Stimulated activated CD8-positive, alpha-beta memory T cell treated with anti-CD3 and anti-CD28 coated beads, Interleukin-7, amount 100 ng/mL, for 4 hours (primary cell): Measurements from ENCODE around the gene PVALEF.

ENCODE experiments used
- DNase-seq, 2 donors: peaks; one replicate each; pipeline ENCODE4 v3.0.0-alpha.2; 2020; ENCODE audit warnings: low read depth in 2 of 2

Gene PVALEF

DNA sequence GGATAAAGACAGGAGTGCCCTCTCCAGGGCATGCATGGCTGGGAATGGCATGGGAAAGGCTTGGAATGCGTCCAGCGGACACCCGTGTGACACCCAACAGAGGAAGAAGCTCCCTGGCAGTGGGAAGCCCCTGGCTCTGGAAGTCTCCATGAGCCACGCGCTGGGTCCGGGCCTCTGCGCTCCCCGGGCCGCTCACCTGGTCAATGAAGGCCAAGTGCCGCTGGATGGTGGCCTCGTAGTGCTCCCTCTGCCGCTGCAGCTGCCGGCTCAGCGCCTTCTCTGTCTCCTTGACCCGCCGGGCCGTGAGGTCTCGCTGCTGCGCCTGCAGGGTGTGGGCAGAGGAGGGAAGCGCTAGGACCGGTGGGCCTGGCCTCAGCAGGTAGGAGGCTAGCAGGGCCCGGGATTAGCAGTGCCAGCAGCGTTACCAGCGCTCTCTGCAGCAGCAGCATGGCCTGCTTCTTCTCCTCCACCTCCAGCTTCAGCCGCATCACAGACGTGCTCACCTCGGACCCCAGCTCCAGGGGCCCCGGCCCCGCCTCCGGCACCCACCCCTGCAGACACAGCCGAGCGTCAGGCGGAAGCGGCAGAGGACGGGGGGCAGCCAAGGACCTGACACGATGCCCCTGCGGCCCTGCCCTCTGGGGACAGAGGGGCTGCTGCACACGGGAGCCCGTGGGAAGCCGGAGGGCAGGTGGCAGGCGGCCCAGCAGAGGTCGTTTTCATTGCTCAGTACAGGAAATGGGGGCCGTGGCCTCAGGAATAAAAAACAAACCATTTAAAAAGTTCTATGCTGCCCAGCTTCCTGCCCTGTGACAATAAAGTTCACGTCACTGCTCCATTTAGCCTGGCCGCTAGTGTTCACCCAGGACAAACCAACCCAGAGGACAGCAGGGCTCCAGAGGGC lies 31.4 kb downstream of the PVALEF start:
- no peak for DNase-seq

DNA sequence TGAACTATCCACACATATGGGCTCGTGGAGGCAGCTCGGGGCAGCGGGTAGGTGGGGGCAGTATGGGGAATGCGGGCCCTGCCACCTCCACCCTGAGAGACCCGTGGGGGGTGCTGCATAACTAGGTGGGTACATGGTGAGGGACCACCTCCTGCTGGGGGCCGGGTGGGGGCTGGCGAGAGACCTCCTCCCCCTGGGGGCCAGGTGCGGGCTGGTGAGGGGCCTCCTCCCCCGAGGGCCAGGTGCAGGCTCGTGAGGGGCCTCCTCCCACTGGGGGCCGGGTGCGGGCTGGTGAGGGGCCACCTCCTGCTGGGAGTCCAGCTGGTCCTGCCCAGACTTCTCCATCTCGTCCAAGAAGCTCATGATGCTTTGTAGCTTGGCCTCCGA lies 32.1 kb downstream of the PVALEF start:
- DNase-seq: no peak

DNA sequence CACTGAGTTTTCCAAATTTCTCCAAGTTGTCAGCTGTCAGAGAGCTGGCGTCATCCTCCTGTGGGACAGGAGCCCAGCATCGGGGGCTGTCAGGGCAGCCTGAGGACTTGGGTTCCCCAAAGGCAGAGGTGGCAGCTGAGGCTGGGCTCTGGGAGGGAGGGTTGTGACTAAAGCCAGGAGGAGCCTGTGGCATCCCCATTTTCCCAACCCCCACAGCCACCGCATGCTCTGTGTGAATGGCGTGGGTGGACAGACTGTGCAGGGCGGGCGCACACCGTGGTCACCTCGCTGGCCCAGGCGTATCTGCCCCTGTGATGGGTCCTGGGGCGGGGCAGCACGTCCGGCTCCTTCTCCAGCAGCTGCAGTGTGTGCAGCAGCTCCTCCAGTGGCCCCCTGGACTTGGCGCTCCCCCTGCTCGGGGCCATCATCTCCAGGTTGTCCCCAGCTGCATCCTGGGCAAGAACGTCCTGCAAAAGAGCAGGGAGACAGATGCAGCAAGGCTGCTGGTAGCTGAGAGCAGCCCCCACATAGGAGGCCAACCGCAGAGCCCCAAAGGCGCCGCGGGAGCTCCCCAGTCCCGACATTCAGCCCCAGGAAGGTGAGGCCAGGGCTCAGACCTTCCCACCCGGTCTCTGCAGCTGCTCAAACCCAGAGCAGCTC lies 32.7 kb downstream of the PVALEF start:
- DNase-seq: no peak

DNA sequence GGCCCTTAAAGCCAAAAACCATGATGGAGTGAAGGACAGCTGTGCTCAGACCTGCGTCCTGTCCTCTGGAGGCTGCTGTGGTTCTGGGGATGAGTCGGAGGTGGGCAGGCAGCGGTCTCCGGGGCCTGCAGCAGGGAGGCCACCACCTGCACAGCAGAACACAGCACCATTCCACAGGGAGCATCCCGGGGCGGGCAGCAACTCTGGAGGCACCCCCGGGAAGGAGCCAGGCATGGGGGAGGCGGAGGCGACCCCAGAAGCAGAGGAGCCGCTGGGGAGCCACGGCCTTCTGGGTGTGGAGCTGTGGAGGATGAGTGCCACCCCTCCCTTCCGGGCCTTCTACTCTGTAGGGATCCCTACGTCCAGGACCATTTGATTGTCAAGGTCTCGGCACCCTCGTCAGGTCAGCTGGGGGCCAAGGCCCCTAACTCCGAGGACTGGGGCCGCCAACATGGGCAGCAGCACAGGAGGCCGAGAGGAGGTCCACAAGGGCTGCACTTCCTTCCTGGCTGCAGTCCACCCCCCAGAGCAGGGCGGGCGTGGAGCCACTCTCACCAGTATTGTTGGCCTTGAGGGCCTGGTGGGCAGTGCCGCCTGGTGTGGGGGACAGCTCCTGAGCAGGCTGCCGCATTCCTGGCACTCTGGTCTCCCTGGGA lies 33.6 kb downstream of the PVALEF start:
- no peak for DNase-seq

DNA sequence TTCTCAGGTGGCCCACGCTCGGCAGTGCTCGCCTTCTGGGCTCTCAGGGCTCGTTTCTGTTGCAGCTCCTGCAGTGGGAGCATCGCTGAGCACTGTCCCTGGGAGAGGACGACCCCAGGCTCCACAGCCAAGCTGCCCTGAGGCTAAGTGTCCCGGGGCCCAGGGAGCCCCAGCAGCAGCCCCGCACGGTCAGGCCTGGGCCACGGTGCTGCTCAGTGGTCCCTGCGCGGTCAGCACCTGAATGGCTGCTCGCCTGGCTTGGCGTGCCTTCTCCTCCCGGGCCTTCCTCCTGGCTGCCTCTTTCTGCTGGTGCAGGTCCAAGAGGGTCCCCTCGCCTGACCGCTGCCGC lies 34.1 kb downstream of the PVALEF start:
- DNase-seq: no peak

DNA sequence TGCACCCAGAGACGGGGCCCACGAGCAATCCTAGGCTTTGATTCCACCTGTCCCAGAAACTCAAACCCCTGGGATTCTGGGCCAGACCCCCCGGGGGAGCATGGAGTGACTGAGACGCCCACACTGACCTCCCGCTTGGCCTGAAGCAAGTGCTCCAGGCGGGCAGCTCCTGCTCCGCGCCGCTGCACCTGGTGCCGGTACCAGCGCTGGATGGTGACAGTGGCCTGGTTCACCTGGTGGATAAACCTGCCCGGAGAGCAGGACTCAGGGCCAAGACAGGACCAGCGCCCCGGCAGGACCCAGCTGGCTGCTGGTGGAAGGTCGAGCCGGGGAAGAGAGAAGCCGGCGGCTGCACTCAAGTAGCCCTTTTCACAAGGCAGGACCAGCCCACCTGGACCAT lies 34.9 kb downstream of the PVALEF start:
- no peak for DNase-seq

DNA sequence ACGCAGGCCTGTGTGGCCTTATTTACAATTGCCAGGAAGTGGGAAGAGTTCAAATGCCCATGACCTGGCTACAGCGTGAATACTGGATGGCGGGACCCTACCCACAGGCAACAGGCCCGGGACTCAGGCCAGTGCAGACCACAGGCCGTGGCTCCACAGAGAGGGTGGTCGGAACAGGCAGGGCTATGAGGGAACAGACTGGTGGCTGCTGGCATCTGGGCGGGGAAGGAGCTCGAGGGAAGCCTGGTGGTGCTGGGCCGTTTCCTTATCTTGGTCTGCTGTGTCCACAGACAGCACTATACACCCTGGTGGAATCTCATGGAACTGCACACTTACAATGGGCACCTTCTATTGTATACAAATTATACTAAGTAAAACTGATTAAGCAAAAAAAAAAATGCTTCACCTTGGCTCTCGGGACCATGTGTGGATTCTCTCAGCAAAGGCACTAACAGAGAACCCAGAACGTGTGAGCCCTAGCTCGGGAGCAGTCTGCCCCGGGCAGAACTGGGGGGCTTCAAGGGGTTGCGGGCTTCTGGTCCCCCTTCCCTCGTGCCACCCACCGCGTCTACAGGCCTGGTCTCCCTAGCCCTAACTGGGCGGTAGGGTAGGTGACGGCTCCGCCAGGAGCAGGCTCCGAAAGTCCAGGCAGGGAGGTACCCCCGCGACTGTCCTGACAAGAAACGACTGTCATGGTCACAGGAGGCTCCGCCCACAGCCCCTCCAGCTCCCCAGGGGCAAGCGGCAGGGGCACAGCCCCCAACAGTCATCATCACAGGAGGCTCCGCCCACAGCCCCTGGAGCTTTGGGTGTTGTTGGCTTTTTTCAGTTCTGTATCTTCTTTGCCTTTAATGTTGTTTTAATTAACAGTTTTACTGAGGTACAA lies 35.6 kb downstream of the PVALEF start:
- DNase-seq: no peak

DNA sequence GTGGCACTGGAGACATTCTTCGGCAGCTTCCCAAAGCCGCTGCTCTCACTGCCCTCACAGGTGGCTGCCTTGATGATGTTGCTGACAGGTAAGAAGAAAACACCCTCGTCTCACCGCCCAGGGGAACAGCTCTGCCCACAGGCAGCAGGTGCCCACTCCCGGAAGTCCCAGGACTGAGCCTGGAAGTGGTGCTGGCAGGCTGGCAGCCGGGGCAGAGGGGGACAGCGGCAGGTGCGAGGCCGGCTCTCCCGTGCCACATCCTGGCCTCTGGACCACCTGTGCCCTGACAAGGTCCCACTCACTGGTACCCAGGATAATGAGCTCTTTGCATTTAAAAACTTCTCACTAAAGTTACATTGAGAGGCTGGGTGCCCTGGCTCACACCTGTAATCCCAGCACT lies 37.0 kb downstream of the PVALEF start:
- DNase-seq: no peak

DNA sequence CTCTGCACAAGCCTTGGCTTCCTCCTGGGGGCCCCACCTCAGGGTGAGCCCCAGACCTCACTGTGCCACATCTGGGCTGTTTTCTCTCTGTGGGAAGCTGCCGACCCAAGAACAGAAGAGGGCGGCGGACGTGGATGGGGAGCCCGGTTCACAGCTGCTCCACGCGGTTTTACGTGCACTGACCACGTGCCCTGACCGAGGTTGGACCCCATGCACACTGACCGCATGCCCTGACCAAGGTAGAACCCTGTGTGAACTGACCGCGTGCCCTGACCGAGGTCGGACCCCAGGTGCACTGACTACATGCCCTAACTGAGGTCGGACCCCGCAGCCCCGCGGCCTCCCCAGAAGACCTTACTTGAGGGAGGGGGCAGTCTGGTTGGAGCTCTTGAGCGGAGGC lies 37.8 kb downstream of the PVALEF start:
- no peak for DNase-seq

DNA sequence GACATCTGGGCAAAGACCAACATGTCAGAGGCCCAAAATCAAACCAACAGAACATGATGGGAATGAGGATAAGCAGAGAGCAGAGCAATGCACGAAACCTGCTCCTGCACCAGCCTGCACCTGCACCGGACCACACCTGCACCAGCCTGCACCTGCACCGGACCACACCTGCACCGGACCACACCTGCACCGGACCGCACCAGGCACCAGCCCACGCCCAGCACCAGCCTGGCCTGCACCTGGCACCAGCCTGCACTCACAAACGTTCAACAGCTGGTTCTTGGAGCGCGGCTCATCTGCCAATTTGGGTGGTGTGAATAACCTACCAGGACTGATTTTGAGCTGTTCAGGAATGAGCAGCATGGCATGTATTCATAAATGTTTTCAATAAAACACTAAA lies 39.3 kb downstream of the PVALEF start:
- DNase-seq: no peak

DNA sequence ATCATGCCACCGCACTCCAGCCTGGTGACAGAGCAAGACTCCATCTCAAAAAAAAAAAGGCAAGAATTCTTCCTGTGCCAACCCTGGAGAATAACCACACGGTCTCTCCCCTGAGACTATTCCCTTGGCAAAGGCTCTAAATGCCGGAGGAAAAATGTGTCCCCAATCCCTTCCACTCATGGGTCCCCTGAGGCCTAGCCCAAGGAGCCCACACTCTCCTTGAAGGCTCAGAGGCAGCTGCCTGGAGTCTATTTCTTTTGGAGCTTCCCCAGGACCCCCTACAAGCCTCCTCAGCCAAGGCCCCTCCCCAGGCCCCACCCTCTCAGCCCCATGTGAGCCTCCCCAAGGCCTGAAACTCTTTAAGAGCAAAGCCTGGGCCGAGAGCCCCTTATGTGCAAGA lies 40.9 kb downstream of the PVALEF start:
- no peak for DNase-seq

DNA sequence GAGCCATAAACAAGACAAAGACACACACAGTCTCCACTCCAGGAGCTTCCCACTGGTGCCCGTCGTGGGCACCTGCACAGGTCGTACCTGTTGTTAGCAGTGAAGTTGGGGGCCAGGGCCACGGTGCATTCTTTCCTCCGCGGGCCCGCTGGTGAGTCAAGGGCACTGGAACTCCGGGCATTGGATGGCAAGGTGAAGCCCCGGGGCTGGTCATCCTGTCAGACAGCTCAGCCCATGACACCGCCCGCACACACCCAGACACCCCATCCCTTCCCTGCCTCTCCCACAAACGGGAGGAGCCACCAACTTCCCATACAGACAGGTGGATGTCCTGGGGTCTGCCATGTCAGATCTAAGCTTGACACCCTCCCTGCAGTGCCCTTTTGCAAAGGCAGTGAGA lies 41.4 kb downstream of the PVALEF start:
- DNase-seq: no peak

DNA sequence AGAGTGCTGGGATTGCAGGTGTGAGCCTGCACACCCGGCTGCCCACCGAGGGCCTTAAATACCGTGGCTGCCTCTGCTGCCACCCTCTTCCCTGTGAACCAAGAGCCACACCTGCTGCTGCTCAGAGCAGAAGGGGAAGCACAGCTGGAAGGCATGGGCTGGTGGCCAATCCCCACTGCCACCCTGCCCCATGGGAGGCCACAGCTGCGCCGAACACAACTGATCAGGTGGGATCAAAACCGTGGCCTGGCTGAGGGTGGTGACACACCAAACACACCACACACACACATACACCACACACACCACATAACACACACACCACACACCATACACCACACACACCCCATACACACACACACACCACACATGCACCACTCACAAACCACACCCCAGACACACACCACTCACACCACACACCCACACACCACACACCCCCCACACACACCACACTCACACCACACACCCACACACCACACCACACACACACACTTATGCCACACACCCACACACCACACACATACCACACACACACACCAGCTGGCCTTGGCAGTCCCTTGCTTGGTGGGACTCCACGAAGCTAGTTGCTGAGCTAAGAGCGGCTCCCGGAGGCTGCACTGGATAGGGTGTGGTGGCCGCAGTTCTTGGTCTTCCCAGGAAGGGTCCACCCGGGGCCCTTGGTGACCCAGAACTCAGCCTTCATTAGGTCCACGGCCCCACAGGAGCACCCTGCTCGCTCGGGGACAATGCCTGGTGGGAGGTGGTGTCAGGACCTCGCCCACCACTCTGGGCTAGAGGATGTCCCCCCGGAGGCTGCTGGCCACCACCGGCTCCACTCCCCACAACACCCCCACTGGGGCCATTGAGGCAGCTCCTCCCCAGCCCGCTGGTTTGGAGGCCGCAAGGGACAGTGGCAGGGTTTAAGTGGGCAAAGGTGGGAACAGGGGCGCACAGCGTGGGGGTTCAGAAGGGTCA lies 42.6 kb downstream of the PVALEF start:
- no peak for DNase-seq

DNA sequence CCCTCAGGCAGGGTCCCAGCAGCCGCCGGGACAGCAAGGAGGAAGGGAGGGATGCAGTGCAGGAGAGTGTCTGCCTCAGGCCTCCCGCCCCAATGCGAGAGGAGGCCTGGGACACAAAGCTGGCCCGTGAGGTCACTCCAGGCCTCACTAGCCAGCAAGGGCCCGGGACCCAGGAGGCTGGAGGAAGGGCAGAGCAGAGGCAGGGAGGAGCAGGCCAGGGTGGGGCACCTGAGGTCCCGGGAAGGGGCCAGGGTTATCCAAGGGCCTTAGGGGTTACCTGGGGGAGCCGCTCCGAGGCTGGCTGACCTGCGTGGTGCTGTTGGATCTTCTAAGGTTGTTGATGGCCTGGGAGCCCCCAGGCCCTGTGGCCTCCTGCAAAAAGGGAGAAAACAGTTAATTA lies 43.3 kb downstream of the PVALEF start:
- DNase-seq: no peak

DNA sequence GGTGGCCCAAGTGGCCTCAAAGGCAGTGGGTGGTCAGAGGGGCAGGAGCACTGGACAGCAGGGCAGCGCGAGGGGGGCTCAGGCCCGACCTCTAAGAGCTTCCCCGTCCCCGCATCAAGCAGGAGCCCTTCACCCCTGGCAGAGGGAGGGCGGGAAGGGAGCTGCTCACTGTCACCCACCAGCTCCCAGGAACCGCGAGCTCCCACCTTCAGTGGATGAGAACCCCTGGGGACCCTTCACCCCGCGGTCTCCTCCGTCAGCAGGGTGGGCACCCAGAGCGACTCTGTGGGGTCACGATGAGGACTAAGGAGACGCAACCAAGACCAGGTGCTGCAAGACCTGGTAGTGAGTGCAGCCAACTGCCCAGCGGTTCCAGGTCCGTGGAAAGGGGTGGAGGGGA lies 43.8 kb downstream of the PVALEF start:
- no peak for DNase-seq

DNA sequence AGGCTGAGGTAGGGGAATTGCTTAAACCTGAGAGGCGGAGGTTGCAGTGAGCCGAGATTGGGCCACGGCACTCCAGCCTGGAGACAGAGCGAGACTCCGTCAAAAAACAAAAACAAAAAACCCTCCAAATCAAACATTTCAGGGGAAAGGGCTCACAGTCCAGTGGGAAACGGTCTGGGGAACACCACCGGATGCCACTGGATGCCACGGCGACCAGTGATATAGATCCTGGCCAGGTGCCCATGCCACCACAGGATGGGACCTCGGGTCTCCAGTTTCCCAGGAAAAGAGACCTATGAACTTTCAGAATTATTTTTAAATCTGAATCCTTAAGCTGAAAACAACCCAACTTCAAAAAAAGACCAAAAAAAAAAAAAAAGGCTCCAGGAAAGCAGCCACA lies 45.2 kb downstream of the PVALEF start:
- DNase-seq: no peak

DNA sequence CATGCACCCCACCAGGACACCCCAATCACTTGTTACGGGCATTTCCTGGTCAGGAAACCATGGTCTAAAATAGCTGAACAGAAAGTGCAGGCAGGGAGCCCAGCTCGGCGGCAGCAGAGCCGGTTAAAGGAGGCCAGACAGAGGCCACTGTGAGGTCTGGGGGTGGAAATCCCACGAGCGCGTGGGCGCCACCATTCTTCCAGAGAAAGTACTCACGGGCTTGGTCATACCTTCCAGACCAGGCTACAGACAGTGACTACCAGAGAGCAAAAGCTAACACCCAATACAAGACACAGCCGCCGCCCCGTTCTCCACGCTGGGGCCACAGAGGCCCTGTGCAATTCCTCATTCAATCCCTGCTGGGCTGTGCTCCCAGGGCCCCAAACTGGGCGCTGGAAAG lies 45.6 kb downstream of the PVALEF start:
- DNase-seq: no peak

DNA sequence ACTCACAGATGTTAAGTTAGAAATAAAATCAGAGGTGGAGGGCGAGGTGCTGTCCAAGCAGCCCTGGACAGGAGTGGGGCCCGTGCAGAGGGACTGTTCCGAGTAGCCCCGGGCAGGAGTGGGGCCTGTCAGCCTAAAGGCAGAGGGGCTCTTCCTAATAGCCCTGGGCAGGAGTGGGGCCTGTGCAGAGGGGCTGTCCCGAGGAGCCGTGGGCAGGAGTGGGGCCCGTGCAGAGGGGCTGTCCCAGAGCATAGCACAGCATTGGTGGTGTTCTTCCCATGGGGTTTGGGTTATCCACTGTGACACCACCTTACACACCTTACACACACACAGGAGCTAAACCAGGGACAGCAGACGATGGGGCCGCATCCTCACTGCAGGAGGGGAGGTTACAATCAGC lies 47.1 kb downstream of the PVALEF start:
- DNase-seq: no peak

DNA sequence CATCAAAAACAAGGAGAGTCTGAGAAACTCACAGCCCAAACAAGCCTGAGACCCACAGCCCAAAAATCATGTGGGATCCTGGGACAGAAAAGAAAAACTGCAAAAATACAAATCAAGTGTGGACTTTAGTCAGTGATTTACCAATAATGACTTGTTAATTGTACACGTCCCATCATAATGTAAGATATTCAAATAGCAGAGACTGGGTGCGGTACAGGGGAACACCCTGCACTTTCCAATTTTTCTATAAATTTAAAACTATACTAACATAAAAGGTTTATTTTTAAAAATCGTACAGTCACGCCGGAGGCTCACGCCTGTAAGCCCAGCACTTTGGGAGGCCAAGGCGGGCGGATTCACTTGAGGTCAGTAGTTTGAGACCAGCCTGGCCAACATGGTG lies 48.7 kb downstream of the PVALEF start:
- no peak for DNase-seq

DNA sequence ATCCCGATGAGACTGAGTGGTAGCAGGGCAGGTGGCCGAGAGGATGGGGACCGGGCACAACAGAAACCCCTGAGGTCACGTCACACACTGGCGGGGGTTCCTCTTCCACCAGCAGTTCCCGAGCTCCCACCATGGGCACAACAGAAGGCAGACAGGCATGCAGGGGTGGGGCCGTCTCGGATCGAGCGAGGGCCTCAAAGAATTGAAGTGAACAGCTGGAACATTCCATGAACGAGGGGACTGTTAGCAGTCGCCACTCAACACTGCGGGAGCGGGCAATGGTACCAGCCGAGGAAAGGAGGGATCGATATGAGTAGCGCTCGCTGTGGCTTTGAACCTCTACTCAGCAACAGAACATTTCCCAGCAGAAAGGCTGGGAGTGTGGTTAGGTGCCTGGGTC lies 52.2 kb downstream of the PVALEF start:
- no peak for DNase-seq

DNA sequence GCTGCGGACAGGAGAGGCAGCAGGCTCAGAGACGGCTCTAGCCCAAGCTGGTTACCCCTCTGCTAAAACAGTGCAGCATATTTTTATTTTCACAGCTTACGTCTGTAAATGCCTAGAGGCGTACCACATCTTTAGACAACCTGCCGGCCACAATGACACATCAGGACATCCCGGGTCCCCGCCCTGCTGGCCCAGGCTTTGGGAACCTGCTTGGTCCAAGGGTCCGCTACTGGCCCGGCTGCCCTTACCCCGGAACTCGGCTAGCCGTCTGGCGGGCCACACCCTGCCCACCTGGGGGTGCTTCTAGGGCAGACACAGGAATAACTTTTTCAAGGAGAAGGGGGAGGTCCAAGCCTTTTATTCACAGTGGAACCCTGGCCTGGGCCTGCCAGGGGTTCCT lies 53.2 kb downstream of the PVALEF start:
- no peak for DNase-seq
